HG02610 (cell line): ENCODE data around the gene MACROH2A2.
"Not testable (repeated sequence)": the region's sequence is repeated elsewhere in the genome, so short reads cannot be mapped to it uniquely, and the experiment has no call there.

Experiments
- ATAC-seq: cut with Tn5 transposase; IDR thresholded peaks from one replicate; pipeline ENCODE4 v1.9.1; 2021; ENCODE audit warnings: mild to moderate bottlenecking, moderate library complexity; ENCODE audit not compliant: unreplicated experiment

MACROH2A2 gene

DNA sequence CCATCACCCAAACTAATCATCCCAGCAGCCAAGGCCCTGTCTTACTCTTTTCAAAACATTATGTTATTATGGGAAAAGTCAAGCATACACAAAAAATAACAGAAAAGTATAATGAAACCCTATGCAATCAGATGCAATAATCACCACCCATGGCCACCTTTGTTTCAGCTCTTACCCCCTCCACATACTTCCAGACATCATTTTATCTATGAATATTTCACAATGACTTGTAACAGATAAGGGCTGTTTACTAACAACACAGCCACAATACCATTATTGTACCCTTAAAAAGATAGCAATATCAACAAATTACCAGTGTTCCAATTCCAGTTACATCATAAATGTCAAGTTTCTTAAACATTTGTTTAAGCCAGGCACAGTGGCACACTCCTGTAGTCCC is 44.8 kb downstream of the MACROH2A2 start:
- no peak for ATAC-seq

DNA sequence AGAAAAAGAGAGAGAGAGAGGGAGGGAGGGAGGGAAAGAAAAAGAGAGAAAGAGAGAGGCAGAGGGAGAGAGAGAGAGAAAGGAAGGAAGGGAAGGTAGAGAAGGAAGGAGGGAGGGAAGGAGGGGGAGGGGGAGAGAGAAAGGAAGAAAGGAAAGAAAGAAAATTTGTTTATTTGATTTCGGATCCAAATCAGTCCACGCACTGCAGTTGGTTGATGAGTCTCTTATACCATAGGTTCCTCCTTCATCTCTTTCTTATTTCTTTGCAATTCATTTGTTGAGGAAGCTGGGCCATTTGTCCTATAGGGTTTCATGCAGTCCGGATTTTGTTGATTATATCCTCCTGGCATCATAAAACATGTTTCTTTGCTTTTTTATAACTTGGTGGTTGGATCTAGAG is 45.6 kb downstream of the MACROH2A2 start:
- no peak for ATAC-seq

DNA sequence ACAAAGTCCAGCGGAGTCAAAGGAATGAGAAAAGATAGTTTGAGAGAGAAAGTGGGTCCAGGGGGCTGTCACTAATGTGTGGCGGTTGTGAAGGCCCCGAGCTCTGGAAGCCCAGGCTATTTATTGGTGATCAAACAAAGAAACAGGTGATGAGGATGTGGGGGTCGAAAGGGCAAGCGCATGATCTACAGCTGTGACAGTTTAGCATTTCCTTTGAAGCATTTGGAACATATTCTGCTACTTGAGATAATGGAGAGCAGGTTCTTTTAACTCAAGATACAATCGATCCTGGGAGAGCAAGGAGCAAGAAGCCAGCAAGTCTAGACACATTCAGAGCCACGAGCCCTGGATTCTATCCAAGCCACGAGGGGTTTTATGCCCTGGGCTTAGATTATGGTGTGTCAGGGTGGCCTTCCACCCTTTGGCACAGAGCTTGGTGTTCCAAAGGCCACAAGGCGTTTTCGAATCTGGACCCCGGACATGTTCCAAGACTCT is 48.5 kb downstream of the MACROH2A2 start:
- ATAC-seq, result not testable (repeated sequence)

DNA sequence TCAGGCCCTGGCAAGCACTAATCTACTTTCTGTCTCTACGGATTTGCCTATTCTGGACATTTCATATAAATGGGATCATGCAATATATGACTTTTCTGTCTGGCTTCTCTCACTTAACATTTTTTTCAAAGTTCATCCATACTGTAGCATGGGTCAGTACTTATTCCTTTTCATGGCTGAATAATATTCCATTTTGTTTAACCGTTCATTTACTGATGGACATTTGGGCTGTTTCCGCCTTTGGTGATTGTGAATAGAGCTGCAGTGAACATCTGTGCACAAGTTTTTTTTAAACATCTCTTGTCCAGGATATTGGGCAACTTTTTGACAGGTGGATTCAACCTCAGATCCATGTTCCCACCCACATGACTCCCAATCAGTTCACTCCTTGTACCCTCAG is 49.0 kb downstream of the MACROH2A2 start:
- no peak for ATAC-seq

DNA sequence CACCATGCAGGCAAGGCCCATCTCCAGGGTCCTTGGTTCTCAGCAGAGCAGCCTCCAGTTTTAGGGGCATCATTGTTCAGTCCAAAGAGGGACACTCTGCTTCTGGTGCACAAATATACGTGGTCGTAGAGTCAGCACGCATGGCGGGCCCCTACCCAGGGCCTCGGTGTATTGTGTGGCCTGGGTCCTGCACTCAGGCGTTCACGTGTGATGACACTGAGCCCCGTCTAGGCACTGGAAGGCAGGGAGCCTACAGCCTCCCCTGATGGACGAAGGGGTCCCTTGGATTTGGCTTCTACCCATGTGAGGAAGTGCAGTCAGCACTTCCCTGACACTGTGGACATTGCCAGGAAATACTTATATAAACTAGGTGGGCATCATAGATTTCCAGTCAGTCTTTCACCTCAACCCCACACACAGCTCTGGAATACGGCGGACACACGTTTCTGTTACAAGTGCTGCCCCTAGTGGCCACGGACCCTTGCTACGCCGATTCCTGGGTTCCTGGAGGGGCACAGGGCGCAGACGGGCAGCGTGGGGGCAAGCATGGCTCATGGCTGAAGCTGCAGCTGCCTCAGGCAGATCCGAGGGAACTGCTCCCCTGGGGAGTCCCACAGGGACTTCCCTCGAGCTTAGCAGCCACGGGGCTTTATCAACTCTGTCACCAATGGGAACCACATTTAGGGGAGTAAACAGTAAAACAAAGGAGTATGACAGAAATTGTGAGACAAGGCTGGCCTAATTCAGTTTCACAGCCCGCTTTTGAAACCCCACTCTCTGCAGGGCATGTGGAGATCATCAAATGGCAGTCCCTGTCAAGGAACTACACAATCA is 54.5 kb downstream of the MACROH2A2 start:
- peak; percentile 89 for ATAC-seq

DNA sequence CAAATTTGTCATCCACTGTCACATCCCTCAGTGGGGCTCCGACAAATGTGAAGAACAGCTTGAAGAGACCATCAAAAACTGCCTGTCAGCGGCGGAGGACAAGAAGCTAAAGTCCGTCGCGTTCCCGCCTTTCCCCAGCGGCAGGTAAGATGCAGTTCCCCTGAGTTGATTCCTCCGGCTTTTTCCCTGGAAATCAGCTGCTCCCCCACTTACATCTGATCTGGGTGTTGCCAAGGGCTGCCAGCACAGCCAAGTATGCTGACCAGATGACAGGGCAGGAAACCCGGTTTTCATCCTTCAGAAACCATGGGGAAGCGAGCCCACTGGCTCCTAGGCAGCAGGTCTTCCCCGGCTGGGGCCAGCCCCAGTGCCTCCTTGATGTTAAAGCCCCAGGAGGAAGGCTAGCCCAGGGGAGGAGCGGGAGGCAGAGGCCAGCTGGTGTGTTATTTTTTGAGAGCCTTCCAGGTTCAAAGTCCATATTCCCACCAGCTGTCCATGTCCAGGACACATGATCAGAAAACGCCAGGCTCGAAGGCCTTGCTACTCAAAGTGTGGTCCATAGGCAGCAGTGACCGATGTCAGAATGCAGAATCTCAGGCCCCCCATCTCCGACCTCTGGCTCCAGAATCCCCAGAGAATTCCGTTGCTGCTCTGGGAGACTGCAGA is 56.6 kb downstream of the MACROH2A2 start:
- ATAC-seq, result no peak

DNA sequence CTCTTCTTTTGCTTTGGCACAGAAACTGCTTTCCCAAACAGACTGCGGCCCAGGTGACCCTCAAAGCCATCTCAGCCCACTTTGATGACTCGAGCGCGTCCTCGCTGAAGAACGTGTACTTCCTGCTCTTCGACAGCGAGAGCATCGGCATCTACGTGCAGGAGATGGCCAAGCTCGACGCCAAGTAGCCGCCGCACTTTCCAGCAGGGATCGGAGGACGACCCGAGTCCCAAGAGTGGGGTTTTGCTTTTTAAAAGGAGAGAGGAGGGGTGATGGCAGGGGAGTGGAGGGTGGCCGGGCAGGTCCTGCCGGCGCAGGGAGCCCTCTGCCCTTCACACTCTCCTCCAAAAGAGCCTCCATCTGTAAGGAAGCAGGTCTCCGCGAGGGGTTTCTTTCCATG is 58.9 kb downstream of the MACROH2A2 start:
- ATAC-seq, result no peak

DNA sequence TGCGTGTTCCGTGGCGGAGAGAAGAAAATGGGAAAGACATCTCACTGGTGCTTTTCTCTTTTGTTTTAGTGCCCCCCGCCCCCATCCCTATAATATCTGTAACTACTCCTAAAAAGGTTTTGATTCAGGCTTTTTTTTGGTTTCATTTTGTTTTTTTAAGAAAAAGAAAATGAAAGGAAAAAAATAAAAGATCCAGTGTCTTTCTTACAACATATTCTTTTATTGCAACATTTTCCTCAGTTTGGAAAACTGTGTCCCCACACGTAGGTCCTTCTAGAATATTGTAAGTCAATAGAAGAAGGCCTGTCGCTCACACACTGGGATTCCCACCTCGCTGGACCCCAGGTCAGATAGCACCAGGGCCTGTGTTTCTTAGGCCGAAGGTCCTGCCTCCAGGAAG is 59.4 kb downstream of the MACROH2A2 start:
- ATAC-seq, result no peak

DNA sequence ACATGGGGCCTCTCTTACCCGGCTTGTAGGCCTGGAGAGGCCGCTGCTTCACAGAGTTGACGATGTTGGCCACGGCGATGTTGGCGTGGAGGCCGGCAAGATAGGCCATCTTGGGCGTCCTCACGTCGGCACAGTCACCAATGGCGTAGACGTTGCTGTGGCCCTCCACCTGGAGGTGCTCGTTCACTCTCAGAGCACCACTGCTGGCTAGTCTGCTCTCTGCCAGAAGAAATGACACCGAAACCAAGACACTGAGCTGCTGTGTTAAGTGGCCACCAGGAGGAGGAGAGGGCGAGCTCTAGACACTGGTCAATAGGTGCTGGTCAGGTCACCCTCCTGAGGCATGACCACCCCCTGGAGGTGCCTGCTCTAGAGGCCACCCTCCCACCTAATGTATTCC is 62.3 kb downstream of the MACROH2A2 start:
- ATAC-seq, result no peak

DNA sequence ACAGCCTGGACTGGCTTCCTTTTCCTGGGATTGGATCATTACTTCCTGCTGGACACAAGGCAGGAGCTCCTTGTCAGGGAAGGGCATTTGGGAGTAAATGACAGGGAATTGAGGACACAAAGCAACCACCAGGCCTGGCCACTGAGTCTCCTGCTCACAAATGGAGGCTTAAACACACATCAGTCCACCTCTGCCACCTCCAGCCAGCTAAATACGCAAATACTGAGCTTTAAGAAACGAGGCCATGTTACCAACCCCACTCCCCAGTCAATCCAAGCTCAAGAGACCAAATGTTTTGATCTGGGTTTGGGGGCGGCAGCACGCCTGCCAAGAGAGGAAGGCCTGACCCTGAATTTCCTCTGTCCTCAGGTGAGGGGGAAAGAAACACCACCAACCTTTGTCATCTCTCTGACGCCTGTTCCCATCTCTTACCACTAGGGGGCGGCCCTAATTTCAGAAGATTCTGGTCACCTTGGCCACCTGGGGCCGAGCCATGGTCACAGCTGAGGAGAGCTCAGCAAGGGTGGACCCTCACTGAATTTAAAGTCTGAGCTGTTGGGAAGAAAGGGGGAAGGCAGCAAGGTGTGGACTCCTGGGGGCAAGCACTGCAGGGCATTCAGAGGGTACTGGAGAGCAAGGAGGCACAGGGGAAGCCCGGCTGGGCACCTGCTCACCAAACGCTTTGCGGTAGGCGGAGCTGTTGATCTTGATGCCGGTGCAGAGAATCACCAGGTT is 63.5 kb downstream of the MACROH2A2 start:
- ATAC-seq, result no peak

DNA sequence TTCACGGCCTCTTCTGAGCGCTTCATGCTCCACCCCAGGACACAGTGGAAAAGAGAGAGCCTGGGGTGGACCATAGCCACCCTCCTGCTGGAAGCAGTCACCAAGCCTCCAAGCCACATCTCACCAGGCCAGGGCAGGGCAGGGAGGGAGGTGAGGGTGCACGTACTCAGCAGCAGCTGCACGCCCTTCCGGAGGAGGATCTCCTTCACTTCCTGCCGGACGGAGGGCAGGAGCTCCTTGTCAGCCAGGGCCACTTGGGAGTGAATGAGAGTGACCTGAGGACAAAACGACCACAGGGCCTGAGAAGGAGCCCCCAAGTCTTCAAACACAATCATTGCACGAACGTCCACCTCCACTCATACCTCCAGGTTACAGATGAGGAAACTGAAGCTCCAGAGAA is 65.0 kb downstream of the MACROH2A2 start:
- ATAC-seq, result no peak

DNA sequence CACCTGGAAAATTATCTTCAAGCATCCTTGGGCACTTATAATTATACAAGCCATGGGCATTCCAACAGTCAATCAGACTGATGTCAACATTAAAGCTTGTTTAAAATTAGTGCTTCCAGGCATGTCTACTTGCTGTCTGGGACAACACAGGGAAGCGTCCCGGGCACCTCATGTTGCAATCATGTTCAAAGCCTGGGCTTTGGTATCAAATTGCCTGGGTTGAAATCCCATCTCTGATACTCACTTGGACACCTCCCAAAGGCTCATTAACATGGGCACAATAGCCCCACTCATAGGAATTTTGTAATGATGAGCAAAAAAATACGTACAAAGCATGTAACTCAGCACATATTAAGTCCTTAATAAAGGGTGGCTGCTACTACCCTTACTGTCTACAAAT is 65.5 kb downstream of the MACROH2A2 start:
- ATAC-seq, result no peak

DNA sequence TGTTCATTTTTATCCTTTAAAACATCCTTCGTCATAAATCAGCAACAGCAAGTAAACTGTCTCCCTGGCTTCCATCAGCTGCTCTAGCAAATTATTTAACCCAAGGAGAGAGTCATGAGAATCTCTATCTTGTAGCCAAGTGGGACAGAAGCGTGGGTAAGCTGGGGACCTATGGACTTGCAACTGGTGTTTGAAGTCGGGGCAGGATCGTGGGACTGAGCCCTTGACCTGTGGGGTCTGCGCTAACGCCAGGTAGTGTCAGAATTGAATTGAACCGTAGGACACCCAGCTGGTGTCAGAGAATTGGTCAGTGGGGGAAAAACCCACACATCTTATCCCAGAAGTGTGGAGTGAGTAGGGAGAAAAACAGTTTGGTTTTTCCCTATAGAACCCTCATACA is 66.6 kb downstream of the MACROH2A2 start:
- no peak for ATAC-seq

DNA sequence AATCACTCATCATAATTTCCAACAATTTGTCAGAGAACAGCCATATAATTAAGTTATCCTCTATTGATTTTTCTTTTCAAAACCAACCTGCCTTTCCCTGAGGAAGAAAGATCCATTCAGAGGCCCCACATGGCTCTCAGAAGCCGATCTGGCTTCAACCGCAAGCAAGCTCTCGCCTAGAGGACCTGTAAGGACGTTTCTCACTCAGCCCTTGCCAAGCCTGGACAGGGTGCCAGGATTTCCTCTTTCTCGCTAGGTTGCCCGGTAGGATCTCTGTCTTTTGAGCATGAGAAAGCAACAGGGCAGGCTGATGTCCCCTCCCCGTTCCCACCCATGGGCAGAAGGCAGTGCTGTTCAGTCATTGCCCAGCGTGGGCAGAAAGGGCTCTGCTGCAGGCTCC is 67.0 kb downstream of the MACROH2A2 start:
- no peak for ATAC-seq

DNA sequence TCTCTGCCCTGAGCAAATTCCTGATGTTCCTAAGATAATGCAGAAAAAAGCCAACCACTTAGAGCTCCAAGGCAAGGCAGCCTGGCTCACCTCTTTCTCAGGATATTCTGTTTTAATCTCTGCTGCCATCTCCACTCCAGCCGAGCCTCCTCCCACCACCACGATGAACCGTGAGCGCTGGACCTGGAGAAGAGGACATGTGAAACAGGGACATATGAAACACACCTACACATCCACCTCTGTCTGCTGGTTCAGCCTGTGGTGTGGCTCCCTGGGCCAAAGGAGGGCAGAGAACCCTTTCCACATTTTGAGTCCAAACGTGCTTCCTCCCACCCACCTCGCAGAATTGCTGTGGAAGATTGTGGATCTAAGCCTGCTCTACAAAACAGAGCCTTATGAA is 67.8 kb downstream of the MACROH2A2 start:
- no peak for ATAC-seq

DNA sequence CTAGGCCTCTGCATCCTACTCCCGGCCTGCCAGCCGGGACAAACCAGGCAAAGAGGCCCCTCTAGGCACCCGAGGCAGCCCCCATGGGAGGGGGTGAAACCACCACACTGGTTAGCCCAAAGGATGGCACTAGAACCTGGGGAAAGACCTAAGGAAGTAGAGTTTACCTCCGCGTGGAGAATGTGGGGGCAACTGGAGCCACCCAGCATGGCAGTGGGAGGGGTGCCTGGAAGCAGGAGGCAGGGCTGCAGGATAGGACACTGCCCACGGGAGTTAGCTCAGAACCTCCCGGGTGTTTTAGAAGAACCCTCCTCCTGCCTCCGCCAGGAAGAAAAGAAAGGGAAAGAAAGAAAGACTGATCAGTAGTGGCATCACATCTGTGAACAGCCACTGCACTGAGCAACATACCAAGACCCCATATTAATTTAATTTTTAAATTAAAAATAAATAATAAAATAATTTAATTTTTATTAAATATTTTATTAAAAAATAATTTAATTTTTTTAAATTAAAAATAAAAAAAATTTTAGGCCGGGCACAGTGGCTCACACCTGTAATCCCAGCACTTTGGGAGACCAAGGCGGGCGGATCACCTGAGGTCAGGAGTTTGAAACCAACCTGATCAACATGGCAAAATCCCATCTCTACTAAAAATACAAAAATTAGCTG is 68.8 kb downstream of the MACROH2A2 start:
- ATAC-seq, result no peak

DNA sequence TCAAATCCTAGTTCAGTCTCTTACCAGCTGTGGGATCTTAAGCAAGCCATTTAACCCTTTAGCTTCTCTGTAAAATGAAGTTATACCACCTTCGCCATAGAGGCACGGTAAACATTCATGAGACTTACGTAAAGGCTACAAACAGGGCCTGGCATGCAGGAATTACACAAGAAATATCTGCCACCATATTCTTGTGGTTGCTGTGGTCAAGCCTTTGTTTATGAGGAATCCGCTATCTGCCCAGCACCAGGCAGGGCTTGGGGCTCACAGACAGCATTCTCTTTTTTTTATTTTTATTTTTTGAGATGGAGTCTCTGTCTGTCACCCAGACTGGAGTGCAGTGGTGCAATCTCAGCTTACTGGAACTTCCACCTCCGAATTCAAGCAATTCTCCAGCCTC is 70.1 kb downstream of the MACROH2A2 start:
- ATAC-seq, result no peak

DNA sequence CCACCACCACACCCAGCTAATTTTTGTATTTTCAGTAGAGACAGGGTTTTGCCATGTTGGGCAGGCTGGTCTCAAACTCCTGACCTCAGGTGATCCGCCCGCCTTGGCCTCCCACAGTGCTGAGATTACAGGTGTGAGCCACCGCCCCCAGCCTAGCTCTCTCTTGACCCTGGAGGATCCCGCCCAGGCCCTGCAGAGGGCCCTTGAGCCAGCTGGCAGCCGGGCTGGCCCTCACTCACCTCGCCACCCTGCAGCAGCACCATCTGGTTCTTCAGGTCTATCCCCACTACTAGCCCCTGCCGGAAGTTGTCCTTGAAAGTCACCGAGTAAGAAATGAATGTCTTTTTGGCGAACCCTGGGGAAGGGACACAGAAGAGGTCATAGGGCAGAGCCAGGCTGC is 70.5 kb downstream of the MACROH2A2 start:
- ATAC-seq, result not testable (repeated sequence)

DNA sequence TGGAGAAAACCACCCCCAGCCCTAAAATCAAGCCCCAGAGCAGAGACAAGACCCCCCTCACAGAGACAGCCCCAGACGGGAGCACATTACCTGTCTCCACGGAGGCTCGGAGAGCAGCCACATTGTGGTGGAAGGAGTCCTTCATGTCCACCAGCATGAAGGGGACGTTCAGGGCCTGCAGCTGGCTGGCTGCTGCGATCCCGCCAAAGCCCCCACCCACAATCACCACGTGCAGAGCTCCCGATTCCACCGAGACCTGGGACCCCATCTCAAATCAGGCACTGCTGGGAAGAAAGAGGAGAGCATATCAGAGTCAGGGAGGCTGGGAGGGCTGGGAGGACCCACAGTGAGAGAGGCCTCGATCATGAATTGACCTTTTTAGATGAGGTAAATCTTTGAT is 71.2 kb downstream of the MACROH2A2 start:
- ATAC-seq, result no peak

DNA sequence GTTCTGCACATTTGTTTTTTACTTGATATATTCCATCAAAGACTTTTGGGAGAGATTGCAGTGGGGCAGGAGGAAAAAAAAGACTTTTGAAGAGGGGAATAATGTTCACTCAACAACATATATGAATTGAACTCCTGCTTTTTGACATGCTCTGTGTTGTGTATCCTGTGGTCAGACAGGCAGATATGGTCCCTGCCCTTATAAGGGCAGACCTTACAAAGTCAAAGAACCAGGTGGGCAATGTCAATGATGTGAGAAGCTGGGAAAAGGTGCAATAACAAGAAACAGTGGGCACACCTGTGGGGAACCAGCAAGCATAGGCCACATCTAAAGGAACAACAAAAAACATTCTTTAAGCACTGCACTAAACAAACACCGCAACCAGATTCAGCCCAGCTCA is 71.8 kb downstream of the MACROH2A2 start:
- no peak for ATAC-seq

DNA sequence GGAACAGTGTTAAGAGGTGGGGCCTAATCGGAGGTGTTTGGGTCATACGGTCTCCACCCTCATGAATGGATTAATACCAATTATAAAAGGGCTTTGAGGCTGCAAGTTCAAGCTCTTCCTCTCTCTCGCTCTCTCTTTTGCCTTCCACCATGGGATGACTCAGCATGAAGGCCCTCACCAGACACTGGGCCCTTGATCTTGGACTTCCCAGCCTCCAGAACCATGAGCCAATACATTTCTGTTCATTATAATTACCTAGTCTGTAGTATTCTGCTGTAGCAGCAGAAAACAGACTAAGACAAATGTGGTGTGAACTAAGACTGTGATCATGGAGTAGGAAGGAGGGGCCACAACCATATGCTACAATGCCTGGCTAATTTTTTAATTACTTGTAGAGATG is 72.3 kb downstream of the MACROH2A2 start:
- no peak for ATAC-seq
